Right lobe of liver (tissue), 6 donors: ENCODE measurements around the gene CLMP. TPM values are rescaled to one million over a fixed set of nuclear protein-coding genes. Genes with fewer than 3 reads are reported as not detected.

ENCODE experiments used
- ATAC-seq, 4 donors: fragments of 200-7000 bp; cut with Tn5 transposase; one replicate each; pipeline ENCODE4 v1.9.1; 2020; ENCODE audit warnings: mild to moderate bottlenecking in 4 of 4, moderate library complexity in 4 of 4
- DNase-seq, 3 donors: peaks; one replicate each; pipeline ENCODE4 v3.0.0-alpha.2; 2020
- H3K27ac ChIP-seq, 3 donors: fragments of 200-600 bp; one replicate each; pipeline ENCODE4 v1.8.0; 2022
- H3K27me3 ChIP-seq, 2 donors: fragments of 200-600 bp; one replicate each; pipeline ENCODE4 v1.8.0; 2022
- H3K36me3 ChIP-seq, 4 donors: fragments of 200-600 bp; sonication (generic) in 1 of 4; one replicate each; pipeline versions ENCODE4 v1.5.1 to v1.8.0; 2017 to 2022; ENCODE audit warnings: control low read depth in 1 of 4
- H3K4me1 ChIP-seq, 4 donors: fragments of 200-600 bp; sonication (generic) in 1 of 4; one replicate each; pipeline versions ENCODE4 v1.5.1 to v1.8.0; 2017 to 2022; ENCODE audit warnings: control low read depth in 1 of 4
- H3K4me3 ChIP-seq, 3 donors: fragments of 200-600 bp; one replicate each; pipeline ENCODE4 v1.8.0; 2022
- H3K9me3 ChIP-seq, 4 donors: fragments of 200-600 bp; sonication (generic) in 1 of 4; one replicate each; pipeline versions ENCODE4 v1.5.1 to v1.8.0; 2017 to 2022; ENCODE audit warnings: control low read depth in 1 of 4
- POLR2A ChIP-seq: fragments of 450-650 bp; IDR thresholded peaks from one replicate; pipeline ENCODE4 v1.6.1; 2017; ENCODE audit warnings: antibody characterized with exemption, mild to moderate bottlenecking
- WGBS: methylation state at CpG from one replicate; pipeline ENCODE4 v1.1.6; 2018; ENCODE audit warnings: low coverage, low lambda C conversion rate; ENCODE audit not compliant: insufficient coverage; ENCODE audit errors: missing lambda C conversion rate; 5-methylcytosine and 5-hydroxymethylcytosine counted together
- intact Hi-C, 2 donors: fragments of 100-400 bp; cut with DNase I; formaldehyde crosslinking; loops; one replicate each; pipeline versions ENCODE4 v1.11.2 to v1.14.1; 2022
- total RNA-seq, 6 experiments: library from RNA; depleted of rRNA in 2 of 6; stranded (reverse); fragments of >200 nt in 2 of 6; fragmentation: NEBNext Ultra II Directional in 3 of 6; extraction: Animal tissue kit (Norgen Biotek cat#: 25700) in 3 of 6; gene quantifications; one replicate each; pipeline versions ENCODE4 v1.1.0 to v1.2.4, GENCODE V29; 2016 to 2023
- TF ChIP-seq, protein P1 (sequence below), 4 donors: fragments of 200-600 bp in 3 of 4; fragments of 450-650 bp in 1 of 4; IDR thresholded peaks; one replicate each; pipeline versions ENCODE4 v1.5.1 to v1.8.0; 2016 to 2022; ENCODE audit warnings: antibody characterized with exemption in 4 of 4, mild to moderate bottlenecking in 2 of 4
- donor health status: DM: no; HTN: yes; CAD: no.
- donor health status: DM: no; HTN: no; CAD: no.
- donor health status: DM: no; HTN: no; CAD: no.
- donor health status: DM: no; HTN: yes; CAD: no.
- donor health status: DM: no; HTN: yes; CAD: no.

Gene CLMP
- total RNA-seq, 6 experiments from 2014 or later: 0.17 to 1.2 (median 0.51) TPM

DNA sequence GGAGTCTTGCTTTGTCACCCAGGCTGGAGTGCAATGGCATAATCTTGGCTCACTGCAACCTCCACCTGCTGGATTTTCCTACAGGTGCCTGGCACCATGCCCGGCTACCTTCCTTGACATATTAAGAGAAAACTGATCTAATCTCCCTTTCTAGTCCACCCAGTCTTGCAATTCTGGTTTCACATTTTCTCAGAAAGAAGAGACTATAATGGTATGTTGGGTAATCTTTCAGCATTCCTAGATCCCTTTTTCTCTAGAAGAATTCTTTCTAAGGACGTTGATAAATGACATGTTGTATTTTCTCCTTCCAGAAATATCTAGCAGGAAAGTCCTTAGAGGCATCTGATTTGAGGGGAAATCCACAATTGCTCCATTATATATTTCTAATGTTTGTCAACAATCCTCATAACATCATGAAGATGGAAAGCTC is 122.7 kb downstream of the CLMP start:
- Histone ChIP-seq H3K4me3 (no peak overlapping the region), H3K27me3 (no peaks in the 10 kb centered on the region), H3K9me3 (no peaks in the 10 kb centered on the region), H3K4me1 (no peaks in the 10 kb centered on the region), H3K36me3 (no peaks in the 10 kb centered on the region), H3K27ac (no peak overlapping the region)
- 66% methylated on average over 2 of the region's 2 CpGs for WGBS
- ATAC-seq (no peak), DNase-seq (no peak)
- intact Hi-C loops: no loop called here
- TF ChIP-seq, protein P1, sequence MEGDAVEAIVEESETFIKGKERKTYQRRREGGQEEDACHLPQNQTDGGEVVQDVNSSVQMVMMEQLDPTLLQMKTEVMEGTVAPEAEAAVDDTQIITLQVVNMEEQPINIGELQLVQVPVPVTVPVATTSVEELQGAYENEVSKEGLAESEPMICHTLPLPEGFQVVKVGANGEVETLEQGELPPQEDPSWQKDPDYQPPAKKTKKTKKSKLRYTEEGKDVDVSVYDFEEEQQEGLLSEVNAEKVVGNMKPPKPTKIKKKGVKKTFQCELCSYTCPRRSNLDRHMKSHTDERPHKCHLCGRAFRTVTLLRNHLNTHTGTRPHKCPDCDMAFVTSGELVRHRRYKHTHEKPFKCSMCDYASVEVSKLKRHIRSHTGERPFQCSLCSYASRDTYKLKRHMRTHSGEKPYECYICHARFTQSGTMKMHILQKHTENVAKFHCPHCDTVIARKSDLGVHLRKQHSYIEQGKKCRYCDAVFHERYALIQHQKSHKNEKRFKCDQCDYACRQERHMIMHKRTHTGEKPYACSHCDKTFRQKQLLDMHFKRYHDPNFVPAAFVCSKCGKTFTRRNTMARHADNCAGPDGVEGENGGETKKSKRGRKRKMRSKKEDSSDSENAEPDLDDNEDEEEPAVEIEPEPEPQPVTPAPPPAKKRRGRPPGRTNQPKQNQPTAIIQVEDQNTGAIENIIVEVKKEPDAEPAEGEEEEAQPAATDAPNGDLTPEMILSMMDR (IDR thresholded peaks at IDR 0.05): no peak
- no peak for TF ChIP-seq POLR2A

DNA sequence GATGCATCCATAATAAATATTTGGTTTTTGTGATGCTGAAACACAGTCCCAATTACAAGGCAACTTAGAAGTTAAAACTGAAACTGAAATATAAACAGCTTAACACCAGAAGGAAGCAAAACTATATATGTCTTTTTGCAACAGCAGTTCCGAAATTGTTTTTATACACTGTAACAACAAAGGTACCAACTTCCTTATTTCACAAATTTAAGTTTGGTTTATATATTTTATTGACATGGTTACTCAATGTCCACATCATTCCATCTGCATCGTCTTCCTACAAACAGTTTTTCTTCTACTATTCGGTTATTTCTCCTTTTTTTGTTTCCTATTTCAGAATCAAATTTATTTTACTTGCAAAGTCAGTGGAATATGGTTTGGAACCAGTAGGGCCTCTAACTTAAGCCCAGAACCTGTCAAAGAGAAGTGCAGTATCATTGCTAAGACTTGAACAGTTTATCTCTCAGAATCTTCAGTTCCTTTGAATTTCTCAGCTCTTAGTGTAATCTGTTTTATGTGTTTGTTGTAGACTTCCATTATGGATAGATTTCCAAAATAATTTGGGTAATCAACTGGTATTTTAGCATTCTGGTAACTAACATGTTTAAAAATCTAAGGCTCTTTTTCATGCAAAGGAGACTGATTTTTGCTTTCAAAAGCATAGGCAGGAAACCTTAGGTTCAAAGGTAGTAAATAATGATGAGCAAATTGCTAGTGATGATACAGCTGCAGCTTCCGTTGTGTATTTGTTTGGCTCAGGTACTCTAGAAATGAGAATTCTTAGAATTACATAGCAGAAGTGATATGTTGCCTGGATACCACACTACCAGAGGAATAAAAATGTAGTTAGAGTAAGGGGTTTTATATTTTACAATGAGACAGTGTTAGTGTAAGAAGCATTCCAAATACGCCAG is 124.9 kb downstream of the CLMP start:
- H3K27me3 ChIP-seq: no peaks in the 10 kb centered on the region
- no peaks in the 10 kb centered on the region for H3K9me3 ChIP-seq
- H3K4me1 ChIP-seq: no peaks in the 10 kb centered on the region
- DNase-seq: no peak
- intact Hi-C loops: no loop called here
- ATAC-seq: peak; percentile 28 to 63 (median 58)
- no peaks in the 10 kb centered on the region for H3K36me3 ChIP-seq
- TF ChIP-seq POLR2A: no peak
- WGBS: 41% methylated on average over 5 of the region's 5 CpGs
- peak overlapping the region in 2 of 3 donors; percentile 41 to 42 for H3K27ac ChIP-seq
- H3K4me3 ChIP-seq: peak overlapping the region in 1 of 3 donors; percentile 17

DNA sequence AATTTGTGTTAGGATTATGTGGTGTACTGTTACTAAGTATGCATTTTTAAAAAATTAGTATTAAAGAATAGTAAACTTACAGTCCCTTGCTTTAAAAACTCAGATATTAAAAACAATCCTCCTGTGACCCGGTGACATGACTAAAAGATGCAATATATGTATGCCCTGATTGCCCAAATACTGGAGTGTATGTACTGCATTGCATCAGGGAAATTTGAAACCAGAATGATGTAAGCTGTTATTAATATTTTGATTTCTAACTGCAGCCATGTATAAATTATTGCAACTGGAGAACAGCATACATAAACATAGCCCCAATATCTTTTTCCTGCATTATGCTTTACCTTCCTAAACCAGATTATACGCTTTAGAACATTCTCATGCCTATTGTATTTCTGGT is 129.4 kb downstream of the CLMP start:
- TF ChIP-seq, protein P1 (IDR thresholded peaks at IDR 0.05): no peak
- no peak for TF ChIP-seq POLR2A
- H3K9me3 ChIP-seq: no peaks in the 10 kb centered on the region
- intact Hi-C loops: no loop called here
- WGBS: 86% methylated on average over 2 of the region's 2 CpGs
- H3K36me3 ChIP-seq: peaks cover 0 to 5% (median 3%) of the 10 kb centered on the region in 4 donors
- ATAC-seq (no peak), DNase-seq (no peak)
- no peak overlapping the region for H3K4me3 ChIP-seq
- H3K4me1 ChIP-seq: no peaks in the 10 kb centered on the region
- H3K27me3 ChIP-seq: no peaks in the 10 kb centered on the region
- no peak overlapping the region for H3K27ac ChIP-seq

DNA sequence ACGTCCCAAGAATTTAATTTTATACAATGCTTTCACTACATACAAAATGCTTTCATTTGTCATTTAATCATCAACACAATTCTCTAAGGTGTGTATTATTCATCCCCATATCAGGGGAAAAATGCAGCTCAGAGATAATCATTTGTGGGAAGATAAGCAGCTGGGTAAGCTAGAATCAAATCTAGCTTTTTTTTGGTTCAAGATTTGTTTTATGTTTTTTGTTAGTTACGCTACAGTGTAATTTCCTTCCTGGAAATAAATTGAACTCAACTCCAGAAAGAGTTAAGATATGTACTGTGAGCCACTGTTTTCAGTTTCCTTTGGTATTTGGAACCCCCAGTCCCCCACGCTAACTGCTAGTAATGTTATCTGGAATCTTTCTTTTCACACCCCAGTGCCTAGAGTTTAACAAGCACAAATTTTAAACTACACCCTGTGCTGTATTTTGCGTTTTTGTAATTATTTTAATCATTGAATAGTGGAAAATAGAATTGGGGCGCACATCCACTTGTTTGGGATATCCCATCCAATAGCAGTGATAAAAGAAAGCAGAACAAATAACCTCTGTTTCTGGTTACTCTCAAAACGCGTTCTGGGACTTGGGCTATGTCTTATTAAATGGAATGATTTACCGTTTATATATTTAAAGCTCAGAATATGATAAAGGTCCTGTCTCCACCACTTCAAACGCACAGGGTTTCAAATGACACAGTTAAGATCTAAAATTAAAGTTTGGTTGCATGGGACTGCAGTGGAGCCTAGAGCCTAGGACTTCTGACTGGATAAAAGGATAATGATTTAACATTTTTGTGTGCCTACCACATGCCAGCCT is 131.0 kb downstream of the CLMP start:
- DNase-seq: no peak
- WGBS: 54% methylated on average over 9 of the region's 9 CpGs
- H3K4me3 ChIP-seq: peak overlapping the region; percentile 60 to 99 (median 86)
- no peaks in the 10 kb centered on the region for H3K9me3 ChIP-seq
- intact Hi-C loops: no loop called here
- H3K27ac ChIP-seq: peak overlapping the region; percentile 100
- no peaks in the 10 kb centered on the region for H3K27me3 ChIP-seq
- peaks cover 0 to 21% (median 14%) of the 10 kb centered on the region in 4 donors for H3K36me3 ChIP-seq
- TF ChIP-seq, protein P1 (IDR thresholded peaks at IDR 0.05): no peak
- peaks cover 0 to 10% (median 0%) of the 10 kb centered on the region in 4 donors for H3K4me1 ChIP-seq
- ATAC-seq: no peak
